Psoas muscle (tissue), 8 donors: Measurements from ENCODE around the gene IGF2BP1. TPM values are rescaled to one million over a fixed set of nuclear protein-coding genes. Genes with fewer than 3 reads are reported as not detected.

ENCODE experiments used
- ATAC-seq, 4 donors: fragments of 200-7000 bp; cut with Tn5 transposase; one replicate each; pipeline ENCODE4 v1.9.1; 2020; ENCODE audit warnings: moderate library complexity in 3 of 4, mild to moderate bottlenecking in 2 of 4
- DNase-seq, 2 donors: peaks; one replicate each; pipeline ENCODE4 v3.0.0-alpha.2; 2020
- H3K27ac ChIP-seq: fragments of 200-600 bp; one replicate; pipeline ENCODE4 v1.8.0; 2022
- H3K27me3 ChIP-seq, 3 donors: fragments of 200-600 bp in 1 of 3; one replicate each; pipeline versions ENCODE4 v1.6.1 to v1.8.0; 2013 to 2022; ENCODE audit warnings: low read length in 2 of 3, mild to moderate bottlenecking in 2 of 3, moderate library complexity in 1 of 3; ENCODE audit not compliant: insufficient read depth in 3 of 3
- H3K36me3 ChIP-seq, 2 donors: fragments of 200-600 bp in 1 of 2; one replicate each; pipeline versions ENCODE4 v1.6.1 to v1.8.0; 2013 to 2022; ENCODE audit warnings: low read depth in 1 of 2, mild to moderate bottlenecking in 1 of 2, moderate library complexity in 1 of 2; ENCODE audit not compliant: insufficient read depth in 1 of 2
- H3K4me1 ChIP-seq: fragments of 200-600 bp; one replicate; pipeline ENCODE4 v1.8.0; 2022
- H3K4me3 ChIP-seq: fragments of 200-600 bp; one replicate; pipeline ENCODE4 v1.8.0; 2022; ENCODE audit warnings: mild to moderate bottlenecking
- H3K9me3 ChIP-seq: fragments of 200-600 bp; one replicate; pipeline ENCODE4 v1.8.0; 2022
- CTCF ChIP-seq: fragments of 200-600 bp; IDR thresholded peaks from one replicate; pipeline ENCODE4 v1.8.0; 2022; ENCODE audit warnings: antibody characterized with exemption
- whole genome bisulfite sequencing, 3 donors: extraction: QIAGEN DNeasy Blood & Tissue Kit; methylation state at CpG; one replicate each; pipeline versions ENCODE4 v1.1.6 to v1.1.7; 2013; 5-methylcytosine and 5-hydroxymethylcytosine counted together
- intact Hi-C, 2 donors: fragments of 100-400 bp; cut with DNase I; formaldehyde crosslinking; loops; one replicate each; pipeline versions ENCODE4 v1.11.0 to v1.14.2; 2022
- polyA plus RNA-seq, 3 donors: library from polyadenylated mRNA; stranded (reverse); fragments of 200-250 nt; gene quantifications; one replicate each; pipeline ENCODE4 v1.2.3, GENCODE V29; 2013
- total RNA-seq, 4 donors: library from RNA; stranded (reverse); fragmentation: NEBNext Ultra II Directional in 2 of 4; extraction: Animal tissue kit (Norgen Biotek cat#: 25700) in 2 of 4; gene quantifications; one replicate each; pipeline versions ENCODE4 v1.2.1 to v1.2.4, GENCODE V29; 2021 to 2023
- donor health status: healthy with polysubstance abuse.
- donor health status: DM: no; HTN: no; CAD: no; lungs with moderate emphysema.
- donor health status: Bipolar disorder and iron deficiency.
- donor health status: healthy.
- donor health status: DM: yes; HTN: yes; CAD: no.
- donor health status: DM: no; HTN: no; CAD: no.
- donor health status: DM: no; HTN: no; CAD: no.
- donor health status: DM: yes; HTN: yes; CAD: no.

Gene IGF2BP1
- total and polyA plus RNA-seq, 7 donors = not detected

DNA sequence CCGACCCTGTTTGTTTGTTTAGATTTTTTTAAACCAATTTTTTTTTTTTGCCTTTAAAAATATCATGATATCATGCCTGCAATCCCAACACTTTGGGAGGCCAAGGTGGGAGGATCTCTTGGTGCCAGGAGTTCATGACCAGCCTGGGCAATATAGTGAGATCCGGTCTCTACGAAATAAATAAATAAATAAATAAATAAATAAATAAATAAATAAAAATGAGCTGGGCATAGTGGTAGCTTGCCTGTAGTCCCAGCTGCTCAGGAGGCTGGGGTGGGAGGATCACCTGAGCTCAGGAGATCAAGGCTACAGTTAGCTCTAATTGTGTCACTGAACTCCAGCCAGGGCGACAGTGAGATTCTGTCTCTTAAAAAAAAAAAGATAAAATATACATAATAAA, 8.1 kb upstream of the IGF2BP1 start:
- H3K27me3 ChIP-seq = peaks cover 6 to 97% (median 16%) of the 10 kb centered on the region in 3 donors
- DNase-seq = no peak
- no peak overlapping the region for H3K4me3 ChIP-seq
- H3K4me1 ChIP-seq = no peaks in the 10 kb centered on the region
- no peaks in the 10 kb centered on the region for H3K9me3 ChIP-seq
- WGBS, 3 donors = 88 to 93% (median 89%) methylated on average over 4 of the region's 4 CpGs
- no peak for ATAC-seq
- intact Hi-C loops = no loop called here
- TF ChIP-seq CTCF = no peak
- H3K27ac ChIP-seq = no peak overlapping the region
- H3K36me3 ChIP-seq = no peaks in the 10 kb centered on the region

- Histone ChIP-seq H3K4me3 (no peak overlapping the region), H3K9me3 (no peaks in the 10 kb centered on the region), H3K27me3 (peaks cover 13 to 98% (median 18%) of the 10 kb centered on the region in 3 donors), H3K36me3 (no peaks in the 10 kb centered on the region), H3K27ac (no peak overlapping the region), H3K4me1 (no peaks in the 10 kb centered on the region)
- 34 to 44% (median 36%) methylated on average over 2 of the region's 2 CpGs for WGBS, 3 donors
- no peak for TF ChIP-seq CTCF
- ATAC-seq (no peak), DNase-seq (no peak)
- intact Hi-C loops = no loop called here
Observed at GRCh38 chr17:48990882-48991357, 6.3 kb upstream of the IGF2BP1 start.

DNA sequence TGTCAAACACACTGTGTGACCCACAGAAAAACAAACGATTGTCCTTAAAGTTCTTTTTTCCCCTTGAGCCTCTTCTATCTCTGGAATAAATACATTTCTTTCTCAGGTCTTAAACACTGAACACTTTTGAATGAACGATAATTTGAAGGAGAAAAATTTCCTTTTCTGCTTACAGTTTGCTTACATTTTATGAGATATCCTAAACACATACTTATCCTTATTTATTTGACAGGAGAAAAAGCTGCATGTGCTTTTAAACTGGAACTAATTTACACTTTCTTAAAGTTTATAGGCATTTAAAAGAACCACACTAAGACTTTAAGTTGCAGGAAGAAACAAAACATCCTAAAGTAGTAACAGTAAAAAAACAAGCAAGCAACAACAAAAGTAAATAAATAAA, 4.7 kb upstream of the IGF2BP1 start:
- H3K4me3 ChIP-seq = no peak overlapping the region
- no peak for ATAC-seq

DNA sequence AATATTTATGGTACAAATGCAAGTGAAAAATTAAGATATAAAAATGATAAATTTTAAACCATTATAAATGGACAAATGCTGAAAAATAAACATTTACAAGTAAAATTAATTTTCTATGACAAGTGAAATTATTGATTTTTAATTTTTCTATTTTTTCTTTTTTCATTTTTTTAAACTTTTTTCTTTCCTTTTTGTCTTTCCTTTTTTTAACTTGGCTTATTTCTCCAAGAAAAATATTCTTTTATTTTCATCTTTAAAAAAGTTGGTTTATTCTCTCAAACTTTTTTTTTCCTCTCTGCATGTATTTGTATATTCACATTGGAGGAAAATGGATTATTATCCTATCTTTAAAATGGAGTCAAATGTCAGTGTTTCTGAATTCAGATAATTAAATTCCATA, 3.9 kb upstream of the IGF2BP1 start:
- H3K27ac ChIP-seq = no peak overlapping the region
- intact Hi-C loops = no loop called here
- no peaks in the 10 kb centered on the region for H3K9me3 ChIP-seq
- DNase-seq = no peak
- peaks cover 4% of the 10 kb centered on the region for H3K4me1 ChIP-seq
- no peak overlapping the region for H3K4me3 ChIP-seq
- peaks cover 16 to 100% (median 33%) of the 10 kb centered on the region in 3 donors for H3K27me3 ChIP-seq
- TF ChIP-seq CTCF = no peak
- ATAC-seq = no peak
- H3K36me3 ChIP-seq = no peaks in the 10 kb centered on the region

More for the DNA sequence above, 4.7 kb upstream of the IGF2BP1 start:
- no peak for DNase-seq
- peaks cover 4% of the 10 kb centered on the region for H3K4me1 ChIP-seq
- H3K9me3 ChIP-seq = no peaks in the 10 kb centered on the region
- 58 to 70% (median 67%) methylated on average over 2 of the region's 2 CpGs for whole genome bisulfite sequencing, 3 donors
- H3K27me3 ChIP-seq = peaks cover 16 to 100% (median 26%) of the 10 kb centered on the region in 3 donors
- H3K27ac ChIP-seq = no peak overlapping the region
- no peaks in the 10 kb centered on the region for H3K36me3 ChIP-seq
- intact Hi-C loops = no loop called here
- TF ChIP-seq CTCF = no peak

- Histone ChIP-seq H3K27ac (no peak overlapping the region), H3K36me3 (no peaks in the 10 kb centered on the region), H3K4me3 (no peak overlapping the region), H3K4me1 (peaks cover 4% of the 10 kb centered on the region), H3K27me3 (peaks cover 16 to 100% (median 39%) of the 10 kb centered on the region in 3 donors), H3K9me3 (no peaks in the 10 kb centered on the region)
- TF ChIP-seq CTCF = no peak
- intact Hi-C loops = no loop called here
- no peak for DNase-seq
- no peak for ATAC-seq
Observed at GRCh38 chr17:48993951-48994350, 3.2 kb upstream of the IGF2BP1 start.
